Neural cell (in vitro differentiated cells): Measurements from ENCODE around the gene MGST3. TPM values are rescaled to one million over a fixed set of nuclear protein-coding genes. Genes with fewer than 3 reads are reported as not detected.
"Not testable (repeated sequence)": the region's sequence is repeated elsewhere in the genome, so short reads cannot be mapped to it uniquely, and the experiment has no call there.

Experiments used
- H2AFZ ChIP-seq: fragments of 200-600, 300-800 bp; sonication (generic), shearing (Covaris generic); 2 replicates; pipeline ENCODE4 v1.6.0; 2014; ENCODE audit warnings: low read depth, mild to moderate bottlenecking, antibody characterized with exemption, low read length, moderate library complexity
- H3F3A ChIP-seq: fragments of 200-600 bp; shearing (Covaris generic); 2 replicates; pipeline ENCODE4 v1.6.1; 2016; ENCODE audit warnings: mild to moderate bottlenecking, moderate library complexity, mixed read lengths, antibody characterized with exemption, low read length; ENCODE audit not compliant: insufficient read depth, poor library complexity, severe bottlenecking
- H3K27ac ChIP-seq: fragments of 200-600, 300-800 bp; sonication (generic), shearing (Covaris generic); 2 replicates; pipeline ENCODE4 v1.5.1; 2014; ENCODE audit warnings: mild to moderate bottlenecking, low read length, moderate library complexity
- H3K27me3 ChIP-seq: fragments of 300-800, 200-600 bp; sonication (generic), shearing (Covaris generic); 2 replicates; pipeline ENCODE4 v1.6.0; 2014; ENCODE audit warnings: mild to moderate bottlenecking, low read depth, low read length, moderate library complexity; ENCODE audit not compliant: insufficient read depth
- H3K36me3 ChIP-seq: fragments of 300-800, 200-600 bp; sonication (generic), shearing (Covaris generic); 2 replicates; pipeline ENCODE4 v1.5.1; 2014; ENCODE audit warnings: mild to moderate bottlenecking, antibody characterized with exemption, low read length, moderate library complexity; ENCODE audit not compliant: insufficient read depth
- H3K4me2 ChIP-seq: fragments of 300-800, 200-600 bp; sonication (generic), shearing (Covaris generic); 2 replicates; pipeline ENCODE4 v1.6.0; 2014; ENCODE audit warnings: mild to moderate bottlenecking, low read length
- H3K4me3 ChIP-seq: fragments of 300-800, 200-600 bp; sonication (generic), shearing (Covaris generic); 2 replicates; pipeline ENCODE4 v1.5.1; 2014; ENCODE audit warnings: mild to moderate bottlenecking, low read length, moderate library complexity
- H3K79me2 ChIP-seq: fragments of 200-600 bp; shearing (Covaris generic); replicated peaks from 2 replicates; pipeline ENCODE4 v1.6.0; 2014; ENCODE audit warnings: mild to moderate bottlenecking, low read length, moderate library complexity; ENCODE audit not compliant: insufficient read depth
- H3K9ac ChIP-seq: fragments of 300-800, 200-600 bp; sonication (generic), shearing (Covaris generic); 2 replicates; pipeline ENCODE4 v1.6.1; 2016; ENCODE audit warnings: mild to moderate bottlenecking, low read length, mixed read lengths
- H3K9me2 ChIP-seq: fragments of 200-600 bp; shearing (Covaris generic); 2 replicates; pipeline ENCODE4 v1.6.1; 2016; ENCODE audit warnings: mild to moderate bottlenecking, low read length, mixed read lengths; ENCODE audit not compliant: insufficient read depth
- H3K9me3 ChIP-seq: fragments of 200-600, 300-800 bp; sonication (generic), shearing (Covaris generic); 2 replicates; pipeline ENCODE4 v1.6.1; 2016; ENCODE audit warnings: mild to moderate bottlenecking, mixed run types, low read length, moderate library complexity, mixed read lengths
- H4K20me1 ChIP-seq: fragments of 200-600 bp; shearing (Covaris generic); 2 replicates; pipeline ENCODE4 v1.6.1; 2016; ENCODE audit warnings: mild to moderate bottlenecking, mixed run types; ENCODE audit not compliant: insufficient read depth
- CTCF ChIP-seq: fragments of 450-650 bp; IDR thresholded peaks from 2 replicates; pipeline ENCODE4 v1.5.1; 2014; ENCODE audit warnings: antibody characterized with exemption, mild to moderate bottlenecking, moderate library complexity; ENCODE audit not compliant: poor library complexity, severe bottlenecking
- EP300 ChIP-seq: fragments of 450-650 bp; conservative IDR thresholded peaks from 2 replicates; pipeline ENCODE4 v1.6.1; 2014; ENCODE audit warnings: antibody characterized with exemption, mild to moderate bottlenecking, moderate library complexity; ENCODE audit not compliant: poor library complexity, severe bottlenecking
- EZH2 ChIP-seq: fragments of 200-600, 300-800 bp; shearing (Covaris generic), sonication (generic); IDR thresholded peaks from 2 replicates; pipeline ENCODE4 v1.6.1; 2014; ENCODE audit warnings: antibody characterized with exemption, low read length, borderline replicate concordance, mild to moderate bottlenecking; ENCODE audit not compliant: insufficient read depth, poor library complexity, severe bottlenecking
- MXI1 ChIP-seq: fragments of 450-650 bp; conservative IDR thresholded peaks from 2 replicates; pipeline ENCODE4 v1.6.1; 2014; ENCODE audit warnings: antibody characterized with exemption, mild to moderate bottlenecking; ENCODE audit not compliant: poor library complexity, severe bottlenecking
- POLR2AphosphoS5 ChIP-seq: IDR thresholded peaks from 2 replicates; pipeline ENCODE4 v1.6.1; 2012
- RAD21 ChIP-seq: fragments of 450-650 bp; conservative IDR thresholded peaks from 2 replicates; pipeline ENCODE4 v1.6.1; 2014; ENCODE audit warnings: antibody characterized with exemption, mild to moderate bottlenecking, moderate library complexity
- REST ChIP-seq: IDR thresholded peaks from 2 replicates; pipeline ENCODE4 v1.6.1; 2012; ENCODE audit warnings: borderline replicate concordance
- SMC3 ChIP-seq: fragments of 450-650 bp; conservative IDR thresholded peaks from 2 replicates; pipeline ENCODE4 v1.6.1; 2014; ENCODE audit warnings: antibody characterized with exemption, mild to moderate bottlenecking, moderate library complexity; ENCODE audit not compliant: poor library complexity
- TAF1 ChIP-seq: IDR thresholded peaks from 2 replicates; pipeline ENCODE4 v1.6.1; 2012; ENCODE audit warnings: low read depth
- polyA plus RNA-seq: library from polyadenylated mRNA; depleted of rRNA; stranded (reverse); fragments of >200 nt; gene quantifications from 2 replicates; pipeline ENCODE4 v1.2.3, GENCODE V29; 2014

The MGST3 gene
- polyA plus RNA-seq, 1 donor from 2014 or later, result 219 TPM

- H3K79me2 ChIP-seq, result no peaks in the 10 kb centered on the region
- no peak overlapping the region for H2AFZ ChIP-seq
- H3K4me2 ChIP-seq, result no peak overlapping the region
- H4K20me1 ChIP-seq, result no peaks in the 10 kb centered on the region
- no peaks in the 10 kb centered on the region for H3F3A ChIP-seq
- H3K27me3 ChIP-seq, result no peaks in the 10 kb centered on the region
- H3K4me3 ChIP-seq, result no peak overlapping the region
- no peaks in the 10 kb centered on the region for H3K36me3 ChIP-seq
- no peaks in the 10 kb centered on the region for H3K9me2 ChIP-seq
- H3K9ac ChIP-seq, result no peak overlapping the region
- H3K9me3 ChIP-seq, result no peaks in the 10 kb centered on the region
- TF ChIP-seq CTCF, result no peak
- TF ChIP-seq TAF1, result no peak
- no peak for TF ChIP-seq EP300
- no peak for TF ChIP-seq REST
- no peak for TF ChIP-seq MXI1
- TF ChIP-seq POLR2AphosphoS5, result no peak
- TF ChIP-seq EZH2, result no peak
- TF ChIP-seq SMC3, result no peak
- TF ChIP-seq RAD21, result no peak
- no peak overlapping the region for H3K27ac ChIP-seq
Measured at GRCh38 chr1:165586398-165586797, 44.6 kb upstream of the MGST3 start.

- H4K20me1 ChIP-seq, H3K9me2 ChIP-seq, H3K4me2 ChIP-seq, H3K27ac ChIP-seq, H3K79me2 ChIP-seq, H3K9ac ChIP-seq, H3F3A ChIP-seq, H3K4me3 ChIP-seq, H3K27me3 ChIP-seq, H3K36me3 ChIP-seq, H3K9me3 ChIP-seq, H2AFZ ChIP-seq: not testable (repeated sequence)
Measured at GRCh38 chr1:165591391-165591790, 39.6 kb upstream of the MGST3 start.
